Upper lobe of left lung (tissue), 4 donors: Measurements from ENCODE around the gene SLC40A1.

Source experiments
- CTCF ChIP-seq, 6 experiments: fragments of 450-650 bp in 4 of 6; fragments of 200-600 bp in 2 of 6; sonication (generic) in 2 of 6; IDR thresholded peaks; one replicate each; pipeline ENCODE4 v1.5.1; 2016 to 2019; ENCODE audit warnings: antibody characterized with exemption in 6 of 6
- EP300 ChIP-seq, 4 donors: sonication (generic); formaldehyde crosslinking; IDR thresholded peaks; one replicate each; pipeline ENCODE4 v1.5.1; 2017; ENCODE audit warnings: antibody characterized with exemption in 4 of 4, control low read depth in 2 of 4
- POLR2AphosphoS5 ChIP-seq, 2 donors: sonication (generic); formaldehyde crosslinking; IDR thresholded peaks; one replicate each; pipeline ENCODE4 v1.5.1; 2017; ENCODE audit warnings: antibody characterized with exemption in 2 of 2

- TF ChIP-seq CTCF (IDR thresholded peaks at IDR 0.05) (no peak), POLR2AphosphoS5 (IDR thresholded peaks at IDR 0.05) (no peak), EP300 (IDR thresholded peaks at IDR 0.05) (no peak)
Observed at GRCh38 chr2:189511210-189511959, 69.2 kb downstream of the SLC40A1 start.
